Activated T-helper 17 cell treated with anti-CD3 and anti-CD28 coated beads, Interleukin-2, amount 50 U/mL, for 72 hours (primary cell): ENCODE measurements around the gene STRN. TPM values are rescaled to one million over a fixed set of nuclear protein-coding genes. Genes with fewer than 3 reads are reported as not detected.

ENCODE experiments used
- ATAC-seq: fragments of 150-1000 bp; cut with Tn5 transposase; replicated peaks from 2 replicates; pipeline ENCODE4 v1.10.0; 2021; ENCODE audit warnings: mild to moderate bottlenecking, moderate library complexity
- H3K27ac Mint-ChIP-seq: one replicate; pipeline ENCODE4 v1.8.0; 2022; ENCODE audit warnings: mixed read lengths
- H3K27me3 Mint-ChIP-seq: one replicate; pipeline ENCODE4 v1.8.0; 2022; ENCODE audit warnings: mixed read lengths
- H3K36me3 Mint-ChIP-seq: one replicate; pipeline ENCODE4 v1.8.0; 2022; ENCODE audit warnings: low read depth, mild to moderate bottlenecking, mixed read lengths
- H3K4me1 Mint-ChIP-seq: one replicate; pipeline ENCODE4 v1.8.0; 2022; ENCODE audit warnings: mixed read lengths
- H3K4me3 Mint-ChIP-seq: one replicate; pipeline ENCODE4 v1.8.0; 2022; ENCODE audit warnings: mild to moderate bottlenecking, mixed read lengths
- H3K9me3 Mint-ChIP-seq: one replicate; pipeline ENCODE4 v1.8.0; 2022; ENCODE audit warnings: mixed read lengths
- total RNA-seq, 2 donors: library from RNA; stranded (reverse); gene quantifications; one replicate each; pipeline ENCODE4 v1.2.3, GENCODE V29; 2022

Gene STRN
- total RNA-seq, 2 donors from 2014 or later = 25.5 to 29.6 TPM

DNA sequence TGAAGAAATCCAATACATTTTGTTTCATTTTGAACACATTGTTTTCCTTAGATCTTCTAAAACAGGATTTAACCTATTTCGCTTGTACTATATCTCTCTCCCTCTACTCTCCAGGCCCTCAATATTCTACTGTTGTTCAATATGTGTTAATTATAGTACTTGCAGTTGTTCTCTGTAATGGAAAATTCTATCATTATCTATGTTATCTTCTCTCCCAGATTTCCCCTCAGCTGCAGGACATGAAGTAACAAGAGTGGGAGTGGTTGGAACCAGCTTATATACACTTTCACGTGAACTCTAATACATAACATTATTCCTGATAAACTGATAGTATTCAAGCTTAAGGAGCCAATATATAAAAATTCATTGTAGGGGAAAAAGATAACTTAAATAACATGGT is 7.0 kb upstream of the STRN start:
- H3K27me3 Mint-ChIP-seq = no peaks in the 10 kb centered on the region
- H3K27ac Mint-ChIP-seq = no peak overlapping the region
- peaks cover 5% of the 10 kb centered on the region for H3K4me1 Mint-ChIP-seq

DNA sequence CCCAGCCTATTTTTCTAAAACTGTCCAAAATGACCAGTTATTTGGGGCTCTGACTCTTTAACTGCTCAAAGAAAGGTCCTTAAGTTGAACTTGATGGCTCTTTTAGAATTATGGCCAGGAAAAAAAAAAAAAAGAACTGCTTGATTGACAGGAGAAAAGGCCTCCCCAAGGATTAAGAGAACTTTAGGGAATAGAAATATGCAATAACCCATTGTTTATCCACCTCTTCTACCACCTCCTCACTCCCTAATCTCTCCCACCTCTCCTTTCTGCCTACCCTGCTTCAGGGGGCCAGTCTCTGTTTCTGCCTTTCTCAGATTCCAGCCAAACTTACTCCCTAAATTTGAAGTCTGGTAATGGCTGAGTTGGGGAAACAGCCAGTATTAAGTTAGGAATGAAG is 5.7 kb upstream of the STRN start:
- Mint-ChIP-seq H3K4me3 (no peak overlapping the region), H3K27ac (no peak overlapping the region)

More for the DNA sequence above, 7.0 kb upstream of the STRN start:
- no peak overlapping the region for H3K4me3 Mint-ChIP-seq
- H3K36me3 Mint-ChIP-seq = peaks cover 6% of the 10 kb centered on the region
- H3K9me3 Mint-ChIP-seq = no peaks in the 10 kb centered on the region
- no peak for ATAC-seq

DNA sequence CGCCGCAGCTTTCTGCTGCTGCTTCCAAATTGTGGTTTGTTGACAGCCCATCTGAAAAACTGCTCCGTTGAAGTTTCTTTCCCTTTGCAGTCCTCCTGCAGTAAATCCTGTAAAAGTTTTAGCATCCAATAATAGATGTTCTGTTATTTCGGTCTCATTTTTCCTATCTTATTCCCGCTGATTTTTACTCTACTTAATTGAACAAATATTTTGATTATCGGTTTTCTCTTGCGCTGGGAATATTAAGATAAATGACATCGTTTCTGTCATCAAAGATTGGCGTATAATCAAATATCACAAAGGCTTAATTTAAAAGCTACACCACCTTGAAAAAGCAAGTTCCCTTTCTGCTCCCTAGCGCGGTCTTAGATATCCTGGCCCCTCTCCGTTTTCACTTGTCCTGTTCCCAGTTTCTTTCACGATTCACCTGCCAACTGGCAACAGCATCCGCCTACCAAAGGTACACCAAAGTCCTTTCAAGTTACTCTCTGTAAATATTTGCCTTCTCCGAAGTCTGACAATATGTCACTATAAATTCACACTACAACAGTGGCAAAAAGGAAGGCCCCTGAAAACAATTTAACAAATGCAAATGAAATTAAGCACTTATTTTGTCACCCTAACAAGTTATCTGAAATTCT is 1.0 kb upstream of the STRN start:
- Mint-ChIP-seq H3K9me3 (no peaks in the 10 kb centered on the region), H3K36me3 (peaks cover 9% of the 10 kb centered on the region), H3K4me1 (peaks cover 30% of the 10 kb centered on the region), H3K27me3 (no peaks in the 10 kb centered on the region), H3K27ac (peak overlapping the region; percentile 98), H3K4me3 (peak overlapping the region; percentile 98)
- ATAC-seq = no peak

More for the DNA sequence above, 5.7 kb upstream of the STRN start:
- ATAC-seq = no peak
- Mint-ChIP-seq H3K36me3 (no peaks in the 10 kb centered on the region), H3K4me1 (peaks cover 10% of the 10 kb centered on the region), H3K27me3 (no peaks in the 10 kb centered on the region), H3K9me3 (no peaks in the 10 kb centered on the region)

DNA sequence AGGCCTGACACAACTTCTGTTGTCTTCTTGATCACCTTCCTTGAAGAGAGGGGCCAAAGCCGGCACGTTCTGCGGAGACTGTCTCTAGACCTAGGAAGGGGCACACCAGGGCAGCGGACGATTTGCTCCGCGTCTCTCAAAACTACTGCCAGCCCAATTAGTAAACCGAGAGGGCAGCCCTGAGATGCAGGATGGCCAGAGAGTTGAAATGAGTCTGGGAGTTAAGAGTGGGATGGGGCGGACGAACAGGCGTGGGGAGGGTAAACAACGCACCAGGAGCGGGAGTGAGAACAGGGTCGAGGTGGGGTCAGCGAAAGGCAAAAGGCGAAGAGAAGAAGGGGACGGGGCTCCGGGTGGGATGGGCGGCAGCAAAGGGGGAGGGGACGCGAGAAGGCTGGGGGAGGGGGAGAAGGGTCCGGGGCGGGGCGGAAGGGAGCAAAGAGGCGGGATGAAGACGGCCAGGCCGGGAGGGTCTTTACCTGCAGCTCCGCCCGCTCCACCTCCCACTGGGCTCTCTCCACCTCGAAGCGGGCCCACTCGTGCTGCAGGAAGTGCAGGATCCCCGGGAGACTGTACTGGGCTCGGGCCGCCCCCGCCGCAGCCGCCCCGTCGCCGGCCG is 476 bp downstream of the STRN start:
- H3K4me1 Mint-ChIP-seq = peaks cover 41% of the 10 kb centered on the region

DNA sequence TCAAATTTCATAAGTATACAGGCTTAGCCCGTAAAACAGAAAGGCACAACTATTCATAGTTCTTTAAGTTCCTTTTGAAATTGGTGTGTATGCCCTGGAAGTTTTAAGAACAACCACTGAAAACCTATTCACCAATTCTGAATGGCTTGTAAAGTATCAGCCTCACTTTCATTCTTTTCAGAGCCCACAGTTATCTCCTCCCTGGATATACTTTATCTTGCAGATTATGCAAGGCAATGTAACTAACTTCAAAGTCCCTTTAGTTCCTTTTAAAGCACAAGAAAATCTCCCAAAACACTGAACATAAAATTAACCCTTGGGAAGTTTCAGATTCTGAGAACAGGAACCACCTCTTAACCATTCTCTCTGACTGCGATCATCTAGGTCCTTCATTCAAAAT is 1.1 kb downstream of the STRN start:
- peaks cover 9% of the 10 kb centered on the region for H3K36me3 Mint-ChIP-seq
- H3K27me3 Mint-ChIP-seq = no peaks in the 10 kb centered on the region
- H3K27ac Mint-ChIP-seq = peak overlapping the region; percentile 83
- H3K4me1 Mint-ChIP-seq = peaks cover 41% of the 10 kb centered on the region
- no peaks in the 10 kb centered on the region for H3K9me3 Mint-ChIP-seq
- no peak for ATAC-seq
- H3K4me3 Mint-ChIP-seq = peak overlapping the region; percentile 98

More for the DNA sequence above, 476 bp downstream of the STRN start:
- Mint-ChIP-seq H3K27me3 (no peaks in the 10 kb centered on the region), H3K4me3 (peak overlapping the region; percentile 98), H3K9me3 (no peaks in the 10 kb centered on the region), H3K36me3 (peaks cover 9% of the 10 kb centered on the region), H3K27ac (peak overlapping the region; percentile 83)
- ATAC-seq = peak; percentile 20

DNA sequence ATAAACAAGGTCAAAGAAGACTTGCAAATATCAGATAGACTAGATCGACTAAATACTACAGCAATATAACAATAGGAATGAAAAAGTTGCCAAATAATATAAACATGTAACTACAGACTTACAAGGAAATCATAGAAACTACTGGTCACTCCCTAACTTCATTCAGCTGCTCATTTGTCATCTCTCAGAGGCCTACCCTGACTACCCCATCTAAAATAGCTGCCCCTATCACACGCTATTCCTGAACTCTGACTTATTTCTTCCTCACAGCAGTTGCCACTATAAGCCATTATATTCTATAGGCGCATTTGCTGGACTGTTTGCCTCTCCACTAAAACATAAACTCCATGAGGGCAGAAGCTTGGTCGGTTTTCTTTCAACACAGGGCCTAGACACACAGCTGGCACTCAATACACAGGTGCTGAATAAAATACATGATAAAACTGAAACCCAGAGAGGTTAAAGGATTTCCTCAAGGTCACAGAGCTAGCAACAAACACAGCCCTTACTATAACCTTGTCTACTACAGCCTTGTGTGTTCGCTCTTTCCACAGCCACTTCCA is 1.8 kb downstream of the STRN start:
- no peak for ATAC-seq
- Mint-ChIP-seq H3K27me3 (no peaks in the 10 kb centered on the region), H3K4me3 (peak overlapping the region; percentile 98), H3K9me3 (no peaks in the 10 kb centered on the region), H3K4me1 (peaks cover 41% of the 10 kb centered on the region), H3K27ac (no peak overlapping the region), H3K36me3 (peaks cover 9% of the 10 kb centered on the region)

DNA sequence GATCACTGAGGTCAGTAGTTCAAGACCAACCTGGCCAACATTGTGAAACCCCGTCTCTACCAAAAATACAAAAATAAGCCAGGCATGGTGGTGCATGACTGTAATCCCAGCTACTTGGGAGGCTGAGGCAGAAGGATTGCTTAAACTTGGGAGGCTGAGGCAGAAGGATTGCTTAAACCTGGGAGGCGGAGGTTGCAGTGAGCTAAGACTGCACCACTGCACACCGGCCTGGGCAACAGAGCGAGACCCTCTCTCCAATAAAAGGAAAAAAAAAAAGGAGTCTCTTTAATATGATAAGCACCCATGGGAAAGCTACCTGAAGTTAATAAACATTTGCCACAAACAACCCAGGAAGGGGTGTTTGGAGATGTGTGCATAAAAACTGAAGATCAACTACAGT is 2.6 kb downstream of the STRN start:
- Mint-ChIP-seq H3K4me1 (peaks cover 47% of the 10 kb centered on the region), H3K4me3 (peak overlapping the region; percentile 98), H3K27me3 (no peaks in the 10 kb centered on the region), H3K27ac (no peak overlapping the region), H3K36me3 (peaks cover 18% of the 10 kb centered on the region), H3K9me3 (no peaks in the 10 kb centered on the region)
- no peak for ATAC-seq

DNA sequence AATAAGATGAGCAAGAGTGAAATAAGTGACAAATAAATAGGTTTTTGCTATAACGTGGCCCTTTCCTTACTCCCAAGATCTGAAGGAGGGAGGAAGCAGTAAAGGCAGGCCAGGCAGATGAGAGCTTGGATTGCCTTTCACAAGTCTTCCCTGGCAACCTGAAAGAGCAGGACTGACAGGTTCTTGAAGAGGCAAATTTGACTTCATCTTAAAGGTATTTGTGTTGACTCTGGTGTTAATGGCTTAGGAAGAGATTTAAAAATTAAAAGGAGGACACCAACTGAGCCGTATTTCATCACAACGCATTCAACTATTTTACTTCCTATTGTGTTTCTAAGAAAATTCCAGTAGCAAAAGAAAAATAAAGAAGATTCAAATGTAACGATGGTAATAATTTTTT is 3.2 kb downstream of the STRN start:
- peaks cover 51% of the 10 kb centered on the region for H3K4me1 Mint-ChIP-seq
- H3K27me3 Mint-ChIP-seq = no peaks in the 10 kb centered on the region
- no peak overlapping the region for H3K4me3 Mint-ChIP-seq
- H3K9me3 Mint-ChIP-seq = no peaks in the 10 kb centered on the region
- H3K27ac Mint-ChIP-seq = no peak overlapping the region
- H3K36me3 Mint-ChIP-seq = peaks cover 24% of the 10 kb centered on the region
- no peak for ATAC-seq

DNA sequence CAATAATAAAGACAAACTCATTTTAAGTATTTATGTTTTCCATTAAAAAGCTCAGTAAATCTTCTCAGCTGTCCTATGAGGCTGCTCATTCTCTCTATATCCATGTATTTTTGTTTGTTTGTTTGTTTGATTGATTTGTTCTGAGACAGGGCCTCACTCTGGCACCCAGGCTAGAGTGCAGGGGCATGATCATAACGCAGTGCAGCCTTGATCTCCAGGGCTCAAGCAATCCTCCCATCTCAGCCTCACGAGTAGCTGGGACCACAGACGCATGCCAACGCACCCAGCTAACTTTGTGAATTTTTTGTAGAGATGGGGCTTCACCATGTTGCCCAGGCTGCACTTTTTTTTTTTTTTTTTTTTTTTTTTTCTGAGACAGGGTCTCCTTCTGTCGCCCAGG is 5.6 kb downstream of the STRN start:
- no peak for ATAC-seq

DNA sequence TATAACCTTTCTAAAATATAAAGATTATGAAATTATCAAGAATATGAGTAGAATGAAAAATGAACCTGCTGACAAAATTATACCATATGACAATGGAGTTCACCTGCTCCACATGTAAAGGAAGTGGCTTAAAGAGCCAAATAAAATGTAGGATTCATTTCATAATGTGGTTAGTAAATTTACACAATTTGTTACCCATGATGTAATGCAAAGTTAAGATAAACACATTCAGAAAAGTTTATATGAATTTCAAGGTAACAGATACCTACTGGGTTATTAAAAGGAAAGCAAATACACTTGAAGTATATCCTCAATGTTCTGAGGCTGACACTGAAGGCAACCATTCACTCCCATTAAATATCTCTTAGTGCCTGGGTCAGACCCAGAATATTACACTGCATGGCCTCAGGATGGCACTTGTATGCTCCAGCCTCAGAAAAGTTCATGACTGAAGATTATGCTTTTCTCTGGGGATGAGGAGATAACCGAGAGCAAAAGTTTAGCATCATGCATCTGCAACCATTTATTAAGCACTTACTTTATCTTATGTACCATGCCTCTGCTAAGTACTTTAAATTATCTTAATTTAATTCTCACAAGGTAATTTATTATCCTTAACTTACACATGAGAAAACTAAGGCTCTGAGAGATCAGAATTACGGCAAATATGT is 6.2 kb downstream of the STRN start:
- Mint-ChIP-seq H3K4me3 (no peak overlapping the region), H3K27me3 (no peaks in the 10 kb centered on the region), H3K36me3 (peaks cover 27% of the 10 kb centered on the region), H3K4me1 (peaks cover 51% of the 10 kb centered on the region), H3K9me3 (no peaks in the 10 kb centered on the region), H3K27ac (no peak overlapping the region)
- ATAC-seq = no peak

More for the DNA sequence above, 5.6 kb downstream of the STRN start:
- H3K9me3 Mint-ChIP-seq = no peaks in the 10 kb centered on the region
- H3K36me3 Mint-ChIP-seq = peaks cover 27% of the 10 kb centered on the region
- H3K27me3 Mint-ChIP-seq = no peaks in the 10 kb centered on the region
- H3K4me3 Mint-ChIP-seq = no peak overlapping the region
- H3K4me1 Mint-ChIP-seq = peaks cover 48% of the 10 kb centered on the region
- no peak overlapping the region for H3K27ac Mint-ChIP-seq

DNA sequence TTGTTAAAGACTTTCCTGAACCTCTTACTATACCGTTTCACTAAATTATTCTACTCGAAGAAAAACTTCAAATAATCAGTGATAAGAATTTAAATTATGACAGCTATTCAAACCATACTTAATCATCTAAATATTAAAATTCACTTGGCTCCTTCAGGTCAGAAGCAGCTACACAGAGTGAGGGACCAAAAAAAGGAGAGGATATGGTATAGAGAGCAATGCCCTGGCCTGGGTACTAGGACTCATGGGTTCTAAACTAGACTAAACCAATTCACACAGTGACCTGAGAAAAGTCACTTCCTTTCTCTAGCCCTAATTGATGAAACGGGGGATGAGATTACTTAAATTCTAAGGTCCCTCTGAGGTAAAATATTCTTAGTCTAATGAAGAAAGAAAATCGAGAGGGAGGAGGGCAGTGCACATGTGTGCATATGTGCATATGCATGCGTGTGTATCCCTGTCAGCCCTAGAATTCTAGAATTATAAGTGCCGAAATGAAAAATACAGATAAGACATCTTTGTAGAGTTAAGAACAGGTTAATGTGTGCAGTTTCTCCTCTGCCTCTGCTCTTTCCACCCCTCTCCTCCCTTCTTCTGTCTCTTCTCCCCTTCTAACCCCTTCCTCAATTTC is 11.2 kb downstream of the STRN start:
- peaks cover 26% of the 10 kb centered on the region for H3K36me3 Mint-ChIP-seq
- no peak for ATAC-seq
- H3K27me3 Mint-ChIP-seq = no peaks in the 10 kb centered on the region
- H3K4me1 Mint-ChIP-seq = peaks cover 31% of the 10 kb centered on the region
- H3K9me3 Mint-ChIP-seq = no peaks in the 10 kb centered on the region
- no peak overlapping the region for H3K27ac Mint-ChIP-seq
- H3K4me3 Mint-ChIP-seq = no peak overlapping the region

DNA sequence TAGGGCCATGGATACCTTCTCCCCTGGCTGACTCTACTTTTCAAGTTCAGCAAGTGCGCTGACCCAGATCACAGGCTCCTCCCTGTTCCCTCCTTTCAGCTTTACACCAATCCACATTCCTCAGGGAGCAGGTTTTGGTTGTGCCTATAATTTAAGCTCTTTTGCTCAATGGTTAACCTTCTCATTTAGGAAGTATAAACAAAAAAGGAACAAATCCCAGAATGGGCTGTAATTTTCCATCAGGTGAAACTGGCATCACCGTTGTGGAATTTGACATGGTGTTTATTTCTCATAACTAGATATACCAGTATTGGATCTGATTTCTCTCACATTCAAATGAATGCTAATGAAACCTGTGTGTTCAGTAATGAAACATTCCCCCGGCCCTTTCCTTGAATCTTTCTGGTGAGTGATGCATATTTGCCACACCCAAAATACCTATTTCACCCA is 13.6 kb downstream of the STRN start:
- Mint-ChIP-seq H3K4me1 (peaks cover 27% of the 10 kb centered on the region), H3K9me3 (no peaks in the 10 kb centered on the region), H3K4me3 (no peak overlapping the region), H3K27me3 (no peaks in the 10 kb centered on the region), H3K36me3 (peaks cover 15% of the 10 kb centered on the region), H3K27ac (no peak overlapping the region)
- ATAC-seq = no peak

DNA sequence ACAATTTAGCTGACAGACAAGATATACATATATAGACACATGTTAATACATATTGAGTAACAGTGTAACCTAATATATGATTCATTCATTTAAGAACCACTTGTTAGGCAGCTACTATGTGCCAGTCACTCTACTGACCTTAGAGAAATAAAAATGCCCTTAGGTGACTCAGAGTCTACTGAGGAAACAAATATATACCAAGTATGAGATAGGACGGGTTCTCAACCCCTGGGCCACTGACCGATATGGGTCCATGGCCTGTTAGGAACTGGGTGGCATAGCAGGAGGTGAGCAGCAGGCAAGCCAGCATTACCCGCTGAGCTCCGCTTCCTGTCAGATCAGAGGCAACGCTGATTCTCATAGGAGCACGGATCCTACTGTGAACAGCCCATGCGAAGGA is 14.8 kb downstream of the STRN start:
- Mint-ChIP-seq H3K27me3 (no peaks in the 10 kb centered on the region), H3K9me3 (no peaks in the 10 kb centered on the region), H3K27ac (no peak overlapping the region), H3K36me3 (peaks cover 15% of the 10 kb centered on the region), H3K4me3 (no peak overlapping the region), H3K4me1 (peaks cover 27% of the 10 kb centered on the region)
- peak; percentile 69 for ATAC-seq

DNA sequence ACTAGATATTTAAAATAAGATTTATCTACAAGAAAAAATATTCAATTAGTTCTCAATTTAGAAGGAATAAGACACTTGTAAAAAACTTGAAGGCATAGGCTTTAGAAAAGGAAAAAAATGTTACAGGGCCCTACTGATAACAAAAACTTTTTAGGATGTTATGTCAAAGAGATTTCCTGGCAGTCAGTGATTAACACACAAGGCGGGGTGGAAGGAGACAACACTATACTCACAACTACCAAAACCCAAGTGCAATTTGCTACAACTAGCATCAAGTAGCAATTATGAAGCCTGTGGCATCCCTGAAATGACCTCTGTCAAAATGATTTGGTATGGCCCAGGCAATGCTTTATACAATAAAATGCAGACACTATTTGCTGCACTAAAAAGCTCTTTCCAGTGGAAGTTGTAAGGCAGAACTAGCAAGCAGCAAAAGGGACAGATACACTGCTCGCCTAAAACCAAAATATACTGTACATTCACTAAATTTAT is 15.3 kb downstream of the STRN start:
- Mint-ChIP-seq H3K4me1 (peaks cover 27% of the 10 kb centered on the region), H3K4me3 (no peak overlapping the region), H3K27ac (no peak overlapping the region), H3K36me3 (peaks cover 15% of the 10 kb centered on the region), H3K9me3 (no peaks in the 10 kb centered on the region), H3K27me3 (no peaks in the 10 kb centered on the region)
- no peak for ATAC-seq
